GM18870 (cell line): ENCODE measurements around the gene VAT1L.

Experiments
- ATAC-seq: cut with Tn5 transposase; IDR thresholded peaks from one replicate; pipeline ENCODE4 v1.9.1; 2021; ENCODE audit warnings: moderate library complexity; ENCODE audit not compliant: unreplicated experiment

Gene VAT1L

DNA sequence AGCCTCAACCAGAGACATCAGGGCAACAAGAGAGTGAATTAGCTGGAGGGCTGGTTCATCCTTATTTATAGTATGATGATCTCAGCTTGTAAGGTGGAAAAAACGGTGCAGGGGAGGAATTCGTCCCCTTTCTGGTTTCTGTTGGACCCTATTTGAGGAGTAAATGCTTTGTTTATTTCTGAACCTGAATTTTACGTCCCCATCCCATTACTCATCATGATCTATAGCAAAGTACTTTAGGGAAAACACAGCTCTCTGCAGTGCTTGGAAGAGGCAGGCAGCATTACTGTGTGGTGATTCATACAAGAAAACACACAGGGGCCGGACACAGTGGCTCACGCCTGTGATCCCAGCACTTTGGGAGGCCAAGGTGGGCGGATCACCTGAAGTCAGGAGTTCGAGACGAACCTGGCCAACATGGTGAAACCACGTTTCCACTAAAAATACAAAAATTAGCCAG, 8.0 kb upstream of the VAT1L start:
- ATAC-seq: no peak

DNA sequence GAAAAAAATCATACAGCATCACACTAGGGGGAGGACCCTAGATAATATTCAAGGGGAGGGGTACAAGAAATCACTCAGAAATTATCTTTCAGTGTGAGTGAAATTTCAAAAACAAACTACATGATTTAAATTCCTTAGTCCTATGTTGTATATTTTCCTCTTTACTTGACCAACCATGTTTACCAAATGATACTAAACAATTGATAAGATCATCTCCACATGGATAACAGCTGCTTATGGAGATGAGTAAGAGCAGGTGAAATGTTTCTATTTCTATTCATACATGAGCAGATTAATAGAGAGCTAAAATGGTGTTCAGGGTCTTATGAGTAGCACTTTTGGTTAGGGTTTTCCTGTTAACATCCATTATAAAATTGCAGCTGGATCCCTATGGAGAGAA, 7.3 kb upstream of the VAT1L start:
- no peak for ATAC-seq

DNA sequence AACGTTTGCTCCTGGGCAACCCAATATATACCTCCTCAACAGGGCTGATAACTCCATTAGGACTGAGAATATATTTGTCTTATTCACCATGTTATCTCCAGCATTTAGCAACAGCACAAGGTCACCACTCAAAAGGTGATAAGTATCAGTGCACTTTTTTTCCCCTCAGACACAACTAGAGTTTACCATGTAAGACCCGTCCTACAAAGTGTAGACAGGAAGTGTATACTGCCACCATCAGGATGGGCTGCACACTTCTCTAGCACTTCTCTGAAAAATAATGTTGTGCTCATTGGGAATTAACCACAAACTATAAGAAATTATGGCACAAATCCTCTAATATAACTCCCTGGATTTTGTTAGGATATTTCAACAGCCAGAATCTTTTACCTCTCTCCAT, 5.7 kb upstream of the VAT1L start:
- ATAC-seq: no peak

DNA sequence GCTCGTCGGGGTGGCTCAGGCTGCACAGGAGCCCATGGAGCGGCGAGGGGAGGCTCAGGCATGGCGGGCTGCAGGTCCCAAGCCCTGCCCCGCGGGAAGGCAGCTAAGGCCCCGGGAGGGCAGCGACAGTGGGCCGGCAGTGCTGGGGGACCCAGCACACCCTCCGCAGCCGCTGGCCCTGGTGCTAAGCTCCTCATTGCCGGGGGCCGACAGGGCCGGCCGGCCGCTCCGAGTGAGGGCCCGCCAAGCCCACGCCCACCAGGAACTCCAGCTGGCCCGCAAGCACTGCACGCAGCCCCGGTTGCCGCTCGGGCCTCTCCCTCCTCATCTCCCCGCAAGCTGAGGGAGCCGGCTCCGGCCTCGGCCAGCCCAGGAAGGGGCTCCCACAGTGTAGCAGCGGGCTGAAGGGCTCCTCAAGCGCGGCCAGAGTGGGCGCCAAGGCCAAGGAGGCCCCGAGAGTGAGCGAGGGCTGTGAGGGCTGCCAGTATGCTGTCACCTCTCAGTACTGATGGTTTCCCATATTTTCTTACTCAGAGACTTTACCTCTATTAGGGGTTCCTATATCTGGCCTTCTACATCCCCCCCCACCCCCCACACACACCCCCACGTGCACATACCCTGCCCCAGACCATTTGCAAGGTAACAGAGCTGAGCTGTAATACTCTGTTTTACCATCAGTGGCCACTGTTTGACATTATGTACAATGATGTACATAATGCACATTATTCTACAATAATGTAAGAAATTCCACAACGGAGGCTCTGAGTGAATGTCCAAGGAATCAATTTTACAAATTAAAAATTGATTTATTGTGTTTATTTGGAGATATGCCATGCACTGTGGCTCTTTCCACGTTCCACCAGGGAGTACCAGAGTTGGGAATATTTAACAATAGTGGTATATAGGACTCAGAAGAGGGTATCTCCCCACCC, 3.7 kb upstream of the VAT1L start:
- ATAC-seq: no peak

DNA sequence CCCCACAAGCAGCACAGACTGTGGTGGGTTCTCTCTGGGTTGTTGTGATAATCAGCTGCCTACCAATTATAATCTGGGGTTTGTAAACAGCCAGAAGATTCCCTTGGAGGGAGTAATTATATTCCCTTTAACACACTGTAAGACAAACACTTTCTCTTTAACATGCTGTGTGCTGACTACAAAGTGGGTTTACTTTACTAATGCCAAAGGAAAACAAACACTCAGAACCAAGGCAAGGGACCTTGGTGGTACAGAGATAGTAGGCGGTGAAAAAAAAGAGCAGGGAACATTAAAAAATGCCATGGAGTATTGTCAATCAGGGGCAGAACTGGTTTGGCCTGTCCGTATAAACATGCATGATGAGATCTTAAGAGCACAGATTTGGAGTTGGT, 3.0 kb upstream of the VAT1L start:
- ATAC-seq: no peak

DNA sequence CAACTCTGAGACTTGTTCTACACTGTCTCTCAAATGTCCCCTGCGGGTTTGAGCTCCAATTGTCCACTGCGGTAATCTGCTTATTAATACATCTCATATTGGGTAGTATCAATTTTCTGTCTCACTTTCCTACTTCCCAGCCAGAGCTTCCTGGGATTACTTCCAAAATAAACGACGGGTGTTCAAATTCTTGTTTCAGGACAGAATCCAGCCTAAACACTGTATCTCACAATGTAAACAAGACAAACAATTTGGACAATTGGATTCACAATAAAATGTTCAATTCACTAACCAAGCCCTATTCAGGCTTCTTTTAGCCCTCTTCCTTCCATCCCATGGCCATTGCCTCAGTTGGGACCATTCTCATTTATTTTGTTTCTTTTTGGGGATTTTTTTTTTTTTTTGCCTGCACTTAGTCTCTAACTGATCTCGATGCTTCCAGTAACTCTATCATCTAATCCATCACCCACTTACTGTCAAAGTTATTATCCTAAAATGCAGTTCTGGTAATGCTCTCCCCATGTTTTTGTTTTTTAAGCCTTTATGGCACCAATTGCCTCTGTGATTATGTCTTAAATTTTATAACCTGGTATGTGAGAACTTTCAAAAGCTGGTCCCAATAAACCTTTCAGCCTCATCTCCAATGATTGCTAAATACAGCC, 2.0 kb upstream of the VAT1L start:
- no peak for ATAC-seq

DNA sequence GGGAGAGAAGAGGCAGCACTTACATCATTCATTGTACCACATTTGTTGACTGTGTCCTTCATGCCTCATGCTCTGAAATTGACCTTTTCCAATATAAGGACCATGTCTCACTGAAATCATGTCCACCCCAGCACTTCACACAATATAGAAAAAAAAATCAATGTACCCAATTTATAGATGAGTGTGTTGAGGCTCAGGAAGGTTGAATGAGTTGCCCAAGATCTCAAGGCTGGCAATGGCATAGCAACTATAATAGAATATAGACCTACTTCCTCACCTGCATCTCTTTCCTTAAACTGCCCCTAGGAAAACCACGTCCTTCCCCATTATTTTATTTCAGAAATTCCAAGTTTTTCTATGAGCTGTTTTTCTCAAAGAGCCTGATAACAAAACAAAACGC, 912 bp upstream of the VAT1L start:
- ATAC-seq: no peak

DNA sequence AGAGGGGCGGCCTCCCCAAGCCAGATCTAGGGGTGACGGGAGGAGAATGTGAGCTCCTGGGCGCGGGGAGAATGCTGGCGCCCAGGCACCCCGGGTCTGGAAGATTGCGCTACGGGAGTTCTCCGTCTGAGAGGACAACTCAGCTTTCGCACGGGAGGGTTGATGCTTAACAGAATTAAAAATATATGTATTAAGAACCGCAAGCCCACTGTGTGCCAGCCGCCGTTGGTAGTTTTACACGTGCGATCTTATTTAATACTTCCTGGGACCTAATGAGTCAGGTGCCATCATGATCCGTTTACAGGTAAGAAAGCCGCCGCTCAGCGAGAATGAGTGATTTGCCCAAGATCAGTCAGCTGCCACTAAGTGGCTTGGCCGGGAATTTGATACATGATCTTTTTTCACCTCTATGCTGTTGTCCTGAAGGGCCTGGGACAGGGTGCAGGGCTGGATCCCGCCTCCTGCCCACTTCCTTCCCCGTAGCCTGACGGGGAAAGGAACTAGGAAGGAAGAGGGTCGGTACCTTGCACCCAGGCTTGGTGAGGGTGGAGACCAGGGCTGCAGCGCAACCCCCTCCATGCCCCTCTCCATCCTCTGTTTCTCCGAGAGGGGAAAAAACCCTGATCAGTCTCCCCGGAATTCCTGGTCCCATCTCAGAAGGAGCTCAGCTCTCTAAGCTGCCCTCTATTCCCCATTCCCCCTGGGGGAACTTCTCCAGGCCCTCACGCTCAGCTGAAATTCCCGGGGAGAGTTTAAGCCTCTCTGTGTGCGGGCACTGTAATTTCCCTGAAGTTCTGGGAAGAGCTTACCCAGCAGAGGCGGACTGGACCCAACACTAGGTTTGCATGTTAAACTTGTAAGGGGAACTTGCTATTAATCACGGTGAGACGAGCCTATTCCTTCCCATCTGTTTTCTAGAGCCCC, 983 bp downstream of the VAT1L start:
- ATAC-seq: no peak

DNA sequence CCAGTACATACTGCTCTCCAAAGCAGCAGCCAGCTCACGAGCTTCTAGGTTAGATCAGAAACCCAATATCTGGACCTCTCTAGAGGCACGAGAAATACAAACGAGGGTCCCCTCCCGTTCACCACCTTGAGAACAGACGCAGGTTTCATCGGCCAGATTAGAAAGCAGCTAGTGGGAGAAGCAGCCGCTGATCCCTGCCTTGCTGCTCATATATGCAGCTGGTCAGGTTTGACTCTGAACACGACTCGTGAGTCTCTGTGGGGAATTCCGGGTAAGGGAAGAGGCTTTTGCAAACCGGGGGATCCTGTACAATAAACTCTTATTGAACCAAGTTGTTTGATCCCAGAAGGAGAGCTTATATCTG, 1.6 kb downstream of the VAT1L start:
- ATAC-seq: no peak

DNA sequence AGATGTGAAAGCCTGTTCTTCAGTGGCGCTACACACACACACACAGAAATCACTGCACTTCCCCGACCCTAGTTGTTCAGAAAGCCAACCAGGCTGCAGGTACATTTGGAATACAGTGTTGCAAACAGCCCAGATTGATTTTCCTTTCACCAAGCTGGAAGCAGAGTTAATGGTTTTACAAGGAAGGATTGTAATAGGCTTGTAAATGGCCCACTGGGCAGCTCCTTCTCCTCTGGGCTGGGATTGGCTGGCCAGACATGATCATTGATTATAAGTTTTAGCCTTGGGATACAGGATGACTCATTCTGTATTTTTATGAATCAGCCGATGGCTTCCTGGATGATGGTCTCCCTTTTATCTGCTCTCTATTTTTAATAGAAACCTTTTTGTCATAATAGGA, 2.5 kb downstream of the VAT1L start:
- ATAC-seq: no peak

DNA sequence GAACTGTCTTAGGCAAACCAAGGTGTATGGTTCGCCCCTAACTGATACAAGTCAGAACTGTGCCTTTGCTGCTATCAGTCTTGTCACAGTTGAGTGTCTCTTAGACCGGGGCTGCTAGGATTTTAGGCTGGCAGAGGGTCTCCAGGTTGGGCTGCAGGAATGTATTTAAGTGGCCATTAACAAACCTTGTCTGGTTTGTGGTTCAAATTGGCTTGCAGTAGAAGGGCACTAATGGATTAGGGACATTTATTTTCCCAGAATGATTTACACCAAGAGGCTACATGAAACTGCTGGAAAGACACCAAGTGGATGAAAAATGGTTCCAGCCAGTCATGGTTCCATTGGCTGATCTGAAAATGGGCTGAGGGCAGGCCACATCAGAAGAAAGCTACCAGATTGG, 5.1 kb downstream of the VAT1L start:
- ATAC-seq: no peak

DNA sequence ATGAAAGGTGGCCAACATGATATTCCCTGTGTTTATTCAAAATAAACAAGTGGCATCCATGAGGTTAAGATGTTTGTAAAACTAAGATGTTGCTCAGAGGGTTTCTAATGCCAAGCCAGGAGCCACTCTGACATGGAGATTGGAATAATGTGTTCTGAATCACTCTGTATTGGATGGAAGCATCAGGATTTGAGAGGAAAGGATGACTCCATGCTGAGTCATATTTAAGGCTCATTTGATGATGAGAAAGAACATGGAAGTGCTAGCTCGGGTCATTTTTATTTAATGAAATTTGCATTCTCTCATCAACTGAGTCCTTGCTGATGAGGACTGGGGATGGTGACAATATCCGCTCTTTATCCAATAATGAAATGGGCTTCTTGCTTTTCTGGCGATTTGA, 6.2 kb downstream of the VAT1L start:
- ATAC-seq: no peak

DNA sequence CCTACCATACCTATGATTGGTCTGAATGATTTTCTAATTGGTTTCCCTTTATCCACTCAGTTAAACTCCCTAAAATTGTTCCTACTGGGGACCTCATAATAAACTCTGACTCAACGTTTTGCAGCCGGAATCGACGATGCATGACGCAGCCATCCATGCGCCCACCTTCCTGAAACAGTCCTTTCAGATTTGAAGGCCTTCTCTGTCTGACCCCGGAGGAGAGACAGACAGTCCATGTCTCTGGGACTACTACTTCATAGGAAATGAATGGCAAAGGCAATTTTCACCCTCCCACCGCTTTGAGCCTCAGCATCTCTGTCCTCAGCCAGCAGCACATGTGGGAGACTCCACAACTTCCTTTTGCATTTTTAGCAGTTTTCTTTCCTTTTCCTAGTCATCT, 13.5 kb downstream of the VAT1L start:
- ATAC-seq: no peak

DNA sequence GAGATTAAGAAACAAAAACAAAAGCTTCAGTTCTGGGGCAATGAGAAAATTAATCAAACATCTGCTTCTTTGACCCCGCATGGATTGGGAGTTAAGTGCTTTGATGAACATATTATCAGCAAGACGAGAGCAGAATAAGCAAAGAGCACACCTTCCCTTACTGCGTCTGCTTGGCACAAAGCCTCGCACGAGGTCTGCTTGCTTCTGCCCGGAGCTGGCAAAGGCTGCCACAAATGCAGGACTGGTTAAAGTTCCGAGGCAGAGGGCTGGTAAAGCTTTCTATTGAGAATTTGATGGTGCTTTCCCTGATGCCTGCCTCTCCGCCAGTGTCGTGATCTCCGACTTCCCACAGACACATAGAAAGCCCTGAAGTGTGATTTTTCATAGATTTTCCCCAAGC, 17.0 kb downstream of the VAT1L start:
- ATAC-seq: no peak

DNA sequence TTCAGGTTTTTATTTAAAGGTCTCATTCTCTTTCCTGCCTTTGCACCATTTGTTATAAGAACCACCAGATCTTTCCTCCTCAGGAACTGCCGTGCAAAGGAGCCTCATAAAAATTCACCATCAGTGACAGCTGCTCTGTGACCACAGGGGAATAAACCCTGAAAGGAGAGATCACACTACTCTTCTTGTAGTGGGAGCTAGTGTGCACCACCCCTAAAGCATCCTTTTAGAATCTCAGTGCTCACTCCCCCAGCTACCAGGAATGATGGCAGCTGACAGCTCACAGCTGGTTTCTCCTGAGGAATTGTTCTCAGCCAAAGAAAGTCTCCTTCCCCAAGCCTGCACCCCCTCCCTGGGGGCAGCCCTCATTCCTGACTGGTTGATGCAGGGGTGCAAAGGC, 18.7 kb downstream of the VAT1L start:
- no peak for ATAC-seq

DNA sequence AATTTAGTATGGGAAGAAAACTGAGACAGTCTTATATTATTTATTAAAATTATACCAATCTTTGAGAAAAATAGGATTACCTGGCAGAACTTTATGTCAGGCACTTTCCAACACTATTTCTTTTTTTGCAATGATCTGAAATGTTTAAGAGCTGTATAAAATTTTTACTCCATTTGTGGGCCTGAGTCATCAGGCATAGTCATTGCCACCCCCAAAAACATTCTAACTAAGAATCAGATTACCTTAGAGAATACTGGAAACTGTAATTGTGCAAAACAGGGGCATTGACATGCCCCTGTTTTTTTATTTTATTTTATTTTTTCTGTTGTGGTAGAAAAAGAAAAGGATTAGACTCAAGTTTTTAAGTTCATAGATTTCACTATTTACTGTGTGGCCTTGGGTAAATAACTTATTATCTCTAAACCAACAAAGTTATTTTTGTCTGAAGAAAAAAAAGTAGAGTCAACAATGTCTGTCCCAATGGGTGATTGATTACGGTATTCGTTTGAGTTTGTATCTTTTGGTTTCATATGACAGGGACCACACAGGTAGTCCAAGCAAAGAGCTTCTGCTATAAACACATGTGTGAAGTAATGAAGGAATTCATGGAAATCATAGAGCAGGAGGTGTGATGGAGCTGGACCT, 24.6 kb downstream of the VAT1L start:
- no peak for ATAC-seq

DNA sequence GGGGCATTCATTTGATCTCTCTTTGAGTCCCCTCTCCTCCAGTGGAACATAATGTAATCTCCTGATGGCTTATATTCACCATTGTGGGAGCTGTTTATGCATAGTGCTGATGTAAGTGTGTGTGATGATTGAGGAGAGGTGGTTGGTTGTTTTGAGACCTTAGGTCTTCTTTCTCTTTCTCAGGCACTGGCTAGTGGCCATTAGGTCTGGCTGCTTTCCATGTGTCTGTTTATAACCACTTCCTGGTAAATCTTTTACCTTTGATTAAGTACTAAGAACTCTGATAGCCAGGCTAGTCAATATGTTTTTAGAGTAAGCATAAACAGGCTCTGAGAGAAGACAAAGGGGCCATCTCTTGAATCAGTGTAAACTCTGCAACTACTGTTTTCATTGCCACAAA, 27.9 kb downstream of the VAT1L start:
- no peak for ATAC-seq

DNA sequence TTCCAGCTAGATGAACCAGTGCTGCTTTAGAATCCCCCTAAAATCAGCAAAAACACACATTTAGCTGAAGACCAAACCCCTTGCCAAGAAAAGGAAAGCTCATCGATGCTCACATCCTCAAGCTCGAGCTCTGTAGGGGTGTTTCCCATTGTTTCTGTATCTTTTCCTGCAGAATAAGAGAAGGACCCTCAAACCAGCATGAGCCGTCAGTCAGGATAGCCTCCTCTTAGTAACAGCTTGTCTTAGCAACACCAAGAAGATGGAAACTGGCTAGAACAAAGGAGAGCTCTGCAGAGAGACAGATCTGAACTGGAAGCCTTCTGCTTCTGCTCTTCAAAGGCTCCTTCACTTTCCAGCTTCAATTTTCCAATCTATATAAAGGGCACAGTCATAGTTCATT, 32.0 kb downstream of the VAT1L start:
- ATAC-seq: no peak

DNA sequence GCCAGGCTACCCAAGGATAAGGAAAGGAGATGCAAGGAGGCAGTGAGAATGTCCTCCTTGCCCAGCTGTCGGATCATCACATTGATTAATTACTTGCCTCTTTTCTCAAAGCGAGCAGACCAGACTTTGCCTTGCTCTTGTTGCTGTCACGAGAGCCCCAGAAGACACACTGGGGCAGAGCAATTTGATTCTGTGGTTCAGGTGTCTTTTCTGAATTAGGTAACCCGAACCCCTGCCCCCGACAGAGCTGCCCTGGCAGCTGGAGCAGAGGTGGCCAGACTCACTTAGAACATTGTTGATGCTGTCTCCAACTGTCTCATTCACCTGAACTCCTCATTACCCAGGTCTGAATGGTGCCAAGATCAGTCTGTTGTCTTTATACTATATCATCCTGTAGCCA, 34.3 kb downstream of the VAT1L start:
- ATAC-seq: no peak

DNA sequence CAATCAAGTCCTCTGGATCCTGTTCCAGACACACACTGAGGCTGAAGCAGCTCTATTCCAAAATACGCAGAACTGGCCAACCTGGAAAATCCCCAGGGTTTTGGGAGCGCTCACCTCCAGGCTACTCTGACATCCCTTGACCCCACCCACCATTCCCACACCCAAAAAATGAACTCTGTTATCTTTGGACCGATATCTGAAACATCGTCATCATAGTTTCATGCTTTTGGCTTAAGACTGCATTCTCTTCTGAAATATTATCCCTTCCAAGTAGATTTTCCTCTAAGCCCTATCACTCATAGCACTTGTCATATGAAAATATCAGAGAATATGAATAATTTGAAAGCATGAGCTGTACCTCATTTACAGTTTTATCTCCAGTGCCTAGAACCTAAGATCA, 34.7 kb downstream of the VAT1L start:
- ATAC-seq: no peak

DNA sequence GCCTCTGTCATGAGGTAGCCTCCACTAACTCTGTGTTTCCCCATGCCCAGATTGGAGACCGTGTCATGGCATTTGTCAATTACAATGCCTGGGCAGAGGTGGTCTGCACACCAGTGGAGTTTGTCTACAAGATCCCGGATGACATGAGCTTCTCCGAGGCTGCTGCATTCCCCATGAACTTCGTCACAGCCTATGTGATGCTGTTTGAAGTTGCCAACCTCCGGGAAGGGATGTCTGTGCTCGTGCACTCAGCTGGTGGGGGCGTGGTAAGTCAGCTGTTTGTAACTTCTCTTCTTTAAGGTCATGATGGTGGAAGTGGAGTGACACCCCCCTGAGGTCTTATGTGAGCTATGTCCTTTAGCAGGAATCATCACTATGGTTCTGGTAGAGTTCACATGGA, 36.8 kb downstream of the VAT1L start:
- no peak for ATAC-seq
